Measurements from ENCODE around the gene TSPO2. TPM values are rescaled to one million over a fixed set of nuclear protein-coding genes. Genes with fewer than 3 reads are reported as not detected.

Gene TSPO2
- total and polyA plus RNA-seq, 9 of the 15 experiments (the other 6 are each of a cell fraction or from before 2014, with no cell fraction given): not detected

DNA sequence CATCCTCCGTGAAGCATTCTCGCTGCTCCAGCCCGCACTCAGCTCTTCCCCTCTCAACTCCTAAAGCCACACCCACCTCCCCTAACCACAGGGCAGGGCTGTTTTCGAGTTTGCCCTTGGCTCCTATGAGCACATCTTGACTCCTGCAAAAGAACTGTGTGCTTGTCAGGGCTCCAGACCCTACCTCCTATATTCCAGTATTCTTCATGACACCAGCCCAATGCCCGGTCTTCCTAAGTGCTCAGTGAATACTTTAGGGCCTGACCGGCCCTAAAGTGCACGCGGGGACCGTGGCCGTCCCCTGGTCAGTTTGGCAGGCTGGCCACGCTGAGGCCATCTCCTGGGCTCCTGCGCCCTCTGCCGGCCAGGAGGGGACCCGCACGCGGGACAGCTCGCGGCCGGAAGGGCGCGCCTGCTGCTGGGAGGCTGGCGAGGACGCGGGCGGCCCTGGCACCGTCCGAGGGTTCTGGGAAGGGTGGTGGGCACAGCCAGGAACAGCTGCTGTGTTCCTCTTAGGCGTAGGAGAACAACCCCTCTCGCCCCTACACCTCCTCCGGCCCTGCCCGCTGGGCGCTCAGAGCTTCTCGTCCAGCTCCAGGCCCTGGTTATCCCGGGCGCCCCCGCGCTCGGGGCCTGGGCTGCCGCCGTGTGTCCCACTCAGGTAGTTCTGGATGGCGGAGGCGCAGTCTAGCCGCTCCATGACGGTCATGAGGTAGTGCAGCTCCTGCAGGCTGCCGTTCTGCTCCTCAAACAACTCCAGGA, 14.3 kb upstream of the TSPO2 start (continued):
- TF ChIP-seq CREM (IDR thresholded peaks at IDR 0.05; ENCODE audit: low read depth) (peak; percentile 62), GTF2A2 (tag; IDR thresholded peaks at IDR 0.05) (no peak), MCM5 (IDR thresholded peaks at IDR 0.05; ENCODE audit: low read depth) (no peak), HMG20B (CRISPR knock-in tag; IDR thresholded peaks at IDR 0.05) (no peak), PHB (CRISPR knock-in tag; IDR thresholded peaks at IDR 0.05) (no peak), HNRNPLL (IDR thresholded peaks at IDR 0.05; ENCODE audit: low read depth, low read length, poor library complexity, severe bottlenecking) (peak; percentile 31), ZNF696 (CRISPR knock-in tag; conservative IDR thresholded peaks at IDR 0.05) (no peak), TEAD1 (CRISPR knock-in tag; IDR thresholded peaks at IDR 0.05) (peak in 1 of 2 experiments; percentile 73; a peak in 1 of 4 replicates), POLR3A (IDR thresholded peaks at IDR 0.05; ENCODE audit: borderline replicate concordance, extremely low read depth, insufficient read depth, insufficient read length) (no peak), ZNF408 (CRISPR knock-in tag; IDR thresholded peaks at IDR 0.05; ENCODE audit: low read depth) (no peak), ZNF197 (CRISPR knock-in tag; IDR thresholded peaks at IDR 0.05; ENCODE audit: low read depth) (no peak), SMARCA5 (IDR thresholded peaks at IDR 0.05) (no peak), NEUROD1 (IDR thresholded peaks at IDR 0.05; ENCODE audit: borderline replicate concordance, low read depth, low read length, partially characterized antibody) (peak; percentile 33), CTCF (IDR thresholded peaks at IDR 0.05 in 2 of 3, conservative IDR thresholded peaks at IDR 0.05 in 1 of 3; ENCODE audit: insufficient read depth in 2 of 3, low read depth in 1 of 3, low read length in 3 of 3) (peak; percentile 98), ZFX (CRISPR knock-in tag; IDR thresholded peaks at IDR 0.05) (no peak; the same call in 1 of the 2 replicates), EGR1 (conservative IDR thresholded peaks at IDR 0.05) (0 out of 2 replicates have a peak, but pooled peaks have one; percentile 24), MLLT1 (IDR thresholded peaks at IDR 0.05) (peak in 1 of 2 experiments; percentile 68; a peak in 1 of 4 replicates), ZNF75A (CRISPR knock-in tag; IDR thresholded peaks at IDR 0.05) (no peak), BACH1 (tag; IDR thresholded peaks at IDR 0.05) (no peak)

All from K562 (cell line).